ENCODE measurements around the gene KCNG2. TPM values are rescaled to one million over a fixed set of nuclear protein-coding genes. Genes with fewer than 3 reads are reported as not detected.

The KCNG2 gene
- total RNA-seq, 1 experiment from 2014 or later, result not detected

- Histone ChIP-seq H3K9me2 (ENCODE audit: insufficient read depth) (no peaks in the 10 kb centered on the region), H3K4me3 (replicated peaks in 1 of 2; ENCODE audit: low read depth in 1 of 2, low read length in 2 of 2) (no peak overlapping the region), H3K27me3 (ENCODE audit: insufficient read depth, low read length) (peaks cover 6% of the 10 kb centered on the region; the same call in 1 of the 2 replicates), H3K9me3 (ENCODE audit: control insufficient read depth in 1 of 2, insufficient read depth in 1 of 2, low read depth in 1 of 2, low read length in 2 of 2) (no peaks in the 10 kb centered on the region), H3K36me3 (ENCODE audit: control insufficient read depth in 1 of 2, insufficient read depth in 2 of 2, low read length in 2 of 2) (no peaks in the 10 kb centered on the region), H3K4me2 (ENCODE audit: low read length) (no peak overlapping the region), H3K27ac (ENCODE audit: low read depth, low read length) (no peak overlapping the region), H3K79me2 (ENCODE audit: insufficient read depth, low read length) (no peaks in the 10 kb centered on the region), H3K4me1 (ENCODE audit: control insufficient read depth in 1 of 2, insufficient read depth in 2 of 2, low read length in 2 of 2) (no peaks in the 10 kb centered on the region), H3K9ac (ENCODE audit: low read length) (no peak overlapping the region), H2AFZ (ENCODE audit: low read depth, low read length, poor library complexity, severe bottlenecking) (no peak overlapping the region), H4K20me1 (ENCODE audit: insufficient read depth) (no peaks in the 10 kb centered on the region)
- TF ChIP-seq TCF7L2 (IDR thresholded peaks at IDR 0.05; ENCODE audit: borderline replicate concordance, extremely low read depth, insufficient read depth, insufficient read length) (no peak), ATF3 (IDR thresholded peaks at IDR 0.05) (no peak), ZBTB33 (IDR thresholded peaks at IDR 0.05; ENCODE audit: extremely low read depth, insufficient replicate concordance, low read length) (no peak)
- intact Hi-C loops (cut with micrococcal nuclease), result loop anchor here (10.0 kb wide), 1 partner anchor 58 kb away; no protein-coding TSS in a partner anchor
- ATAC-seq (no peak), DNase-seq (ENCODE audit: low read depth, low spot score) (no peak)
- CTCF ChIA-PET, result no interaction called here
- POLR2A ChIA-PET, result no interaction called here
- RAD21 ChIA-PET (ENCODE audit: low non-redundant PET in 1 of 2, low total read pairs in 2 of 2, uncharacterized antibody in 2 of 2, unreplicated experiment in 2 of 2), result no interaction called here
- no TSS peak for BruUV-seq (replicated peaks)
These were observed 31.4 kb upstream of the KCNG2 start for GRCh38 chr18:79766308-79766707.

DNA sequence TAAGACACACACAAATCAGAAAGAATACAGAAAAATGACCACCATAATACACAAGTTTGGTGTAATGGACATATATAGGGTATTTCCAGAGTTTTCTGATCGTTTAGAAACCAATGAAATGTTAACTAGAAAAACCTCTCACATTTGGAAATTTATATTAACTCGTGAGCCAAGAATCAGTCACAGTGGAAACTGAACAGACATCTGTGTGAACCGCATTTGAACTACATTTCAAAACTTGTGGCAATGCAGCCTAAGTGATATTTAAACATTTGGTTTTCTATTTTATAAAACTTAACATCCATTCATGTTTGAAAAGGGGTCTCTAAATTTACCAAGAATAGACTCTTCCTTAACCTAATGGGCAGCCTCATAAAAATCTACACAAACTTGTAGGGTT is 29.0 kb upstream of the KCNG2 start:
- Histone ChIP-seq H3K9ac (ENCODE audit: low read length) (no peak overlapping the region), H3K36me3 (ENCODE audit: control insufficient read depth in 1 of 2, insufficient read depth in 2 of 2, low read length in 2 of 2) (no peaks in the 10 kb centered on the region), H2AFZ (ENCODE audit: low read depth, low read length, poor library complexity, severe bottlenecking) (no peak overlapping the region), H3K79me2 (ENCODE audit: insufficient read depth, low read length) (no peaks in the 10 kb centered on the region), H3K27ac (ENCODE audit: low read depth, low read length) (no peak overlapping the region), H3K9me2 (ENCODE audit: insufficient read depth) (no peaks in the 10 kb centered on the region), H3K4me3 (replicated peaks in 1 of 2; ENCODE audit: low read depth in 1 of 2, low read length in 2 of 2) (no peak overlapping the region), H3K4me2 (ENCODE audit: low read length) (no peak overlapping the region), H3K27me3 (ENCODE audit: insufficient read depth, low read length) (peaks cover 6% of the 10 kb centered on the region; the same call in 1 of the 2 replicates), H3K9me3 (ENCODE audit: control insufficient read depth in 1 of 2, insufficient read depth in 1 of 2, low read depth in 1 of 2, low read length in 2 of 2) (no peaks in the 10 kb centered on the region), H4K20me1 (ENCODE audit: insufficient read depth) (no peaks in the 10 kb centered on the region), H3K4me1 (ENCODE audit: control insufficient read depth in 1 of 2, insufficient read depth in 2 of 2, low read length in 2 of 2) (no peaks in the 10 kb centered on the region)
- ChIA-PET POLR2A (no interaction called here), RAD21 (ENCODE audit: low non-redundant PET in 1 of 2, low total read pairs in 2 of 2, uncharacterized antibody in 2 of 2, unreplicated experiment in 2 of 2) (no interaction called here), CTCF (no interaction called here)
- no peak for TF ChIP-seq SIN3A (IDR thresholded peaks at IDR 0.05; ENCODE audit: low read depth)
- TF ChIP-seq POLR2AphosphoS5 (IDR thresholded peaks at IDR 0.05; ENCODE audit: low read depth, low read length), result no peak
- no peak for TF ChIP-seq ZNF274 (IDR thresholded peaks at IDR 0.05; ENCODE audit: low read depth, low read length)
- TF ChIP-seq ZFX (IDR thresholded peaks at IDR 0.05), result no peak
- TF ChIP-seq SRF (IDR thresholded peaks at IDR 0.05; ENCODE audit: low read depth), result no peak
- no peak for TF ChIP-seq RAD21 (IDR thresholded peaks at IDR 0.05; ENCODE audit: low read depth)
- intact Hi-C loops (cut with micrococcal nuclease), result loop anchor here (10.0 kb wide), 1 partner anchor 56 kb away; no protein-coding TSS in a partner anchor
- ATAC-seq (no peak), DNase-seq (ENCODE audit: low read depth, low spot score) (no peak)
- BruUV-seq (replicated peaks), result no TSS peak

Measured in HCT116 (cell line).